DMS79 (cell line): ENCODE measurements around the gene CEP57L1.

Experiments used
- DNase-seq: peaks from one replicate; lab custom pipeline; 2025; lab: John Stamatoyannopoulos, UW

The CEP57L1 gene

DNA sequence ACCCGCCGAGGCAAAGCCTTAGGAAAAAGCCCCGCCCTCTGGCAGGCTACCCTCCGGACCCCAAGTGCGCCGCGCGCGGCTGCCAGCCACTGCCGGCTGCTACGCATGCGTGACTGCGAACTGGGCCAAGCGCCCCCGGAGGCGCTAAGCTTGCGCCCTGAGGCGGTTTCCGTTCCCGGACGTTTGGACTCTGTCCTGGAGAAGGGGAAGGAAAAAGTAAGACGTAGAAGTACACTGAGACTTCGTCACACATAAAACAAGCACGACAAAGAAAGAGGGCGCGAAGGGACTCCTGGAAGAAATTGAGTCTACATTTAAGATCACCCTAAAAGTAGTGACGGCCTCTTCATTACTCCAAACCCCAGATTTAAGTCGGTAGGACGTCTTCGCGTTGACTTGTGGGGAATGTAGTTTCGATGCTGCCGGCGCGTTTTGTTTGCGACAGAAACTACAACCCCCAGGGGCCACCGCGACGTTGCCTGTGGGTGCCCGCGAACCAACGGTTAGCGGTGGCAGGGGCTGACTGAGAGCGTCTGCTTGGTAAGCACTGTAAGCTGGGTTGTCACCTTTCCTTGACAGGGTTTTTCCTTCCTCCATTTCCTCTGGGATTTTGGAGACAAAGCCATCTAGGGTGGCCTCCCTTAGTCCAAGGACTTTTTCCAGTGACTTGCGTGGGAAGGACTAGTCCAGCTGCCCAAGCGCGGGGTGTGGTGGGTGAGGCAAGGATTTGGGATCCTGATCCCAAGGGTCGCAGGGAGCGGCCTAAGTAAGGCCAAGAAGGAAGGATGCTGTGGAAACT lies at the start of gene CEP57L1:
TSS of gene CEP57L1 (plus strand) at position 472 of the 799 bp plus-strand sequence. CDS start 49,715 bp downstream, outside the sequence.
- DNase-seq = peak; percentile 96

DNA sequence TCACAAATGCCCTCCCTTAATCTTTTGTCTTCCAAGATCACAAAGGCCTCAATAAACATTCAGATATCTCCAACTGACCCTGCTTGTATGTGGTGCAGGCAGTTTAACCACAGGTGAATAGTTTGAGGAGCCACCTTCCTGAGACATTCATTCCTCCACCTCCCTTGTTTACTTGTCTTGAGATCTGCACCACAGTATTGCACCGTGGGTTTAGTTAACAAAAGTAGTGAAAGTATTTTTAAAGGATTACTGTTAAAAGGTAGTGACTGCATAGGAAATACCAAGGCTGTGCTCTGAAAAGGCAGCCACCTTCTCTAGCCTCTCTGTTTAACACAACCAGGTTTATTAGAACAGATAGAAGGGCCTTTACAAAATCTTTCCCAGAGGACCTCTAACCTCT lies 47.1 kb upstream of the CEP57L1 start:
- DNase-seq = no peak

DNA sequence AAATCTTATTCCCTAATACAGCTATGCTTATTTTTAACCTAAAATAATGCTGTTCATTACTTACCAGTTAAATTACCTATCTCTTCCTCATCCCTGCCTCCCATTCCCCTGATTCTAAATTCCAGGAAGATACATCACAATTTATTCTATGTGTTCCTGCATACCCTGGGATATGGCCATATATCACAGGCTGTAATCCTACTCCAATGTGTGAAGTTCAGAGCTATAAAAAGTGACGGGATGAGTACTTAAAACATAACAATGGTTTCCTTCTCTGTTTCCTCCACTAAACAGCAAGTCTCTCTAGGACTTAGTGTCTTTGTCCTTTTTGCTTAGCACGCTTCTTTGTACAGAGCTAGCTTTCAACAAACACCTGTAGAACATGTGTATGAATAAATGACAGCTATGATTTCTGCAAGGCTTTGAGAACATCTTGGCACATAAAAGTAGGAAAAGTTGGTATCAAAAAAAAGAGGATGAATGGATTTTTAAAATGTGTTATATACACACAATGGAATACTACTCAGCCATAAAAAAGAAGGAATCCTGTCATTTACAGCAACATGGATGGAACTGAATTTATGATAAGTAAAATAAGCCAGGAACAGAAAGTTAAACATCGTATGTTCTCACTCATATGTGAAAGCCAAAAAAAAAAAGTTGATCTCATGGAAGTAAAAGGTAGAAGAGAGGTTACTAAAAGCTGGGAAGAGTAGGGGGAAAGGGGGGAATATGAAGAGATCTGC lies 46.5 kb upstream of the CEP57L1 start:
- no peak for DNase-seq

DNA sequence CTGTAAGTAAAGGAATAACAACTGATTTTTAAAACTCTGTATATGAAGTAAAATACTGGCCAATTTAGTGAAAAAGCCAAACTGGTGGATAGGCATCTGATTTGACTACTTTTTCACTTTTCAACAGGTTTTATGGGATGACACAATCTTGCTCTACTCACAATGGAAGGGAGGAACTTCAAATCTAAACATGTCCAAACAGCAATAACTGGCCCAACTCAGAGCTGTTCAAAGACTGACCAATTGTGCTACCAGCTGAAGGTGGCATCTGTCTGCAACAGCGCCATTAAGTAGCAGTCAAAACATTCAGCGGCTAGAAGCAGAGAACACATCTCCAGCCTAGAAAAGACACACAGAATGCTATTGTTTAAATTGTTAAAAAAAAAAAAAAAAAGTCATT lies 45.3 kb upstream of the CEP57L1 start:
- no peak for DNase-seq

DNA sequence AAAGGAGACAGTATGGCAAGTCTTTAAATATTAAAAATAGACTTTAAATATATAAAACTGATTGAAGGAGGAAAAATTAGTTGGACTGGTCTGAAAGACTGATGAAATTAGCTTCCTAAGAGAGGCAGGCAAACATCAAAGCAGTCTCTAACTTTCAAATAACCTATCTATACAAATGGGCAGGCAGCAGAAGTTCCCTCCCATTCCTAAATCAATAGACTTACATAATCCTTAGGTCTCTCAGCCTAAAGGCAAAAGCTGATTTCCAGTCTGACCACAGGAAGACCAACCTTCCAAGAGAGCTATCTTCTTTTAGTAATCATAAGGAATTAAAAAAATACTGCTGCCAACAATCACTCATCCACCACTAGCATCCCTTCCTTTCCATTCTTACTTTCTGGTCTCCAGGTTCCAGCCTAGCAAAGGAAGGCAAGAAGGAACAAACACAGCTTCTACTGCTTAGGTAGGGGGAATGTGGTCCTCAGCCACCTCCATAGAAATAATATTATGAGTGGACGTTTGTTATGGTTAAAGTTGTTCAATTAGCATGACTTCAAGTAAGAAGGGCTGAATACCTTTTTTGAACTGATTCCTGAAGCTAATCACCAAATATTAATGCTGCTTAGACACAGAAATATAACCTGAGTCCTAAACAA lies 44.7 kb upstream of the CEP57L1 start:
- no peak for DNase-seq

DNA sequence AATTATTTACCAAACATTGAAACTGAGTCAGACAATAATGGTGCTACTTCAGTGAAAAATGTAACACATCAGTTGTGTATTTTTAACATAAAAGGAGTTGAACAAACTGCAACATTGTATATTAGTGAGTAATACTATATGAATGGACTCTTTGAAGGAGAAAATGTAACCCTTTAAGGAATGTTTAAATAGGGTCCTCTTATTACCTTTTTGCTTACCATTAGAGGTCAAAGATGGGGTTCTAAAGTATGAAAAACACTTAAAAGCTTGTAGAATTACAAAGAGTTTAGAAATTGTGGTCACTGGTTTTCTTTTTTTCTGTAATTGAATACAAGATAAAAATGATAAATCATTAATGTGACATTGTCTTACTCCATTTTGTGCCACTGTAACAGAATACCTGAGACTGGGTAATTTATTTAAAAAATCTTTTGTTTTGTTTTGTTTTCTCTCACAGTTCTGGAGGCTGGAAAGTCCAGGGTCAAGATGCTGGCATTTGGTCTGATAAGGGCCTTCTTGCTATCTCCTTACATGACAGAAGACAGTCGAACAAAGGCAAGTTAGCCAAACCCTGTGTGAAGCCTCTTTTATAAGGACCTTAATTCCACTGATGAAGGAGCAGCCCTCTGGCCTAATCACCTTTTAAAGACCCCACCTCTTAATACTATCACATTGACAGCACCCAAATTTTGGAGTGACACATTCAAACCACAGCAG lies 43.8 kb upstream of the CEP57L1 start:
- DNase-seq = no peak

DNA sequence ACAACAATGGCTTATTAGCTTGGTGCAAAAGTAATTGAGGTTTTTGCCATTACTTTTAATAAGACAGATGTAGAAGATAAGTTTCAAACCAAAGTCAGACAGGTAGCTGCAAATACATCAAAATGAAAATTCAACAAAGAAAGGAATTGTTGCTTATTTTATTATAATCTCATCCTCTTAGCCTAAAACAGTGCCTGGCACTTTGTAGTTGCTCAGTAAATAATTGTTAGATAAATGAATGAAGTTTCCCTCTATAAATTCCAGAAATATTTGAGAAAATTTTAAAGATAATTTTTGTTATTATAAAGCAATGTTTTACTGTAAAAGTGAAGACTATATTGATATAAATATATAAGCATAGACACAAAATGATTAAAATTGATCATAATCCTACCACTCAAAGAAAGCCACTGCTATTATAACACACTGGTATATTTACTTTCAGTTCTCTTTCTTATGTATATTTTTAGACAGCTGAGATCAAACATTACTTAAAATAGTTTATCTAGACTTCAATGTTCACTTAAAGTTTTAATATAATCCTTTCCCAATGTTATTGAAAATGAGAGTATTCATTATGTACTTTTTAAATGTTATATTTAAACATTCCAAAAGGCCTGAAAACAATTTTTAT lies 43.2 kb upstream of the CEP57L1 start:
- no peak for DNase-seq

DNA sequence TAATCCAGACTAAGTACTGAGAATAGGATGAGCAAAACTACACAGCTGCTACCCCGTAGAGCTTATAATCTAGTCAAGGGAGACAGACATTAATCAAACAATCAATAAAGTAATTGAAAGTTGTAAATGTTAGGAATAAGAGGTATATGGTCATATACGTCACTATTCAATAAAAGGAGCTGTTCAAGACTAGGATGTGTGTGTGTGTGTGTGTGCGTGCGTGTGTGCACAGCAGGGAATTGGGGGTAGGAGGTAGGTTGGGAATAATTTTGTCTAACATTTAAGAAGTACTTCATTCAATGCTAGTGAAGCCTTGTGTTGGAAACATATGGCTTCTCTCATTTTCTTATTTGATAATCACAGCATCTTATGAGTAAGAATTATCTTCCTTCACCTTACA lies 42.5 kb upstream of the CEP57L1 start:
- no peak for DNase-seq

DNA sequence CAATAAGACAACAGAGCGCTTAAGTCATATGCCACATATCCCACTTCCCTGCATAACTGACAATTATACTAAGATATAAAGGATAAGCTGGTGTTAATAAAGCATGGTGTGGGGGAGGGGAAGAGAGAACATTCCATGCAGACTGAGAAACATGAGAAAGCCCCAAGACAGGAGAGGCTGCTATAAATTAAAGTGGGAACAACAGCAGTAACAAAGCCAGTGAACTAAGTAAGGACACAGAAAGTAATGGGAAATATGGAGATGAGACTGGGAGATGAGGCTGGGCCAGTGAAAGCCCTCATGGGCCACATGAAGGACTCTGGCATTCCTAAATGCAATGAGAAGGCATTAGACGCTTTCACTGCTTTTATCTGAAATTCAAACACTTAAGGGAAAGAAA lies 42.0 kb upstream of the CEP57L1 start:
- DNase-seq = no peak

DNA sequence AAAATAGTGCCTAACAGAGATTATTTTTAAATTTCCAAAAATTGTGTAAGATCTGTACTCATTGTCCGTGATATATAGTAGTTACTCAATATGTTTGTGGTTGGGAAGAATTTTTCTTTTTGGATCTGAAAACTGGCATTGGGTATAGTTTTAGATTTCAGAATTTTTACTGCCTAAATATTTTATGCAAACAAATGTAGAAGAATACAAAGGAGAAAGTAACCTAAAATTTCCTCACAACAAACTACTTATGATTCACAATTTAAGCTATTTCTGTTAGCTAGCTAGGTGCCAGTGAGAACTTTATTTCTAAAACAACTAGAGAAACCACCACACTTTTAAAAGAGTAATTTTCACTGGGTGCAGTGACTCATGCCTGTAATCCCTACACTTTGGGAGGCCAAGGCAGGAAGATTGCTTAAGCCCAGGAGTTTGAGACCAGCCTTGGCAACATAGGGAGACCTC lies 39.5 kb upstream of the CEP57L1 start:
- no peak for DNase-seq

DNA sequence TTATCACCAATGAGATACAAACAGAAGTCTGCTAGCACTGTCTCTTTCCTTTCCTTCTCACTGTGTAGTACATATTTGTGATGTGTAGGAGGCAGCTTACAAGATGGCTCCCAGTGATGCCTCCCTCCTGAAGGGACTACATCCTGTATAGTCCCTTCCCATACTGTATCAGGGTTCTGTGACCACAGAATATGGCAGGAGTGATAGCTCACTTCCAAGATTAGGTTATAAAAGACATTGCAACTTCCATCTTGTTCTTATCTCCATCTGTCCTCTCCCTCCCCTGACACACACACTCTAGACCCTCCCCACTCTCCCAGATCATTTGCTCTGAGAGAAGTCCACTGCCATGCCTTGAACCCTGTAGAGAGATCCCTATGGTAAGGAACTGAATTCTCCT lies 38.6 kb upstream of the CEP57L1 start:
- DNase-seq = no peak

DNA sequence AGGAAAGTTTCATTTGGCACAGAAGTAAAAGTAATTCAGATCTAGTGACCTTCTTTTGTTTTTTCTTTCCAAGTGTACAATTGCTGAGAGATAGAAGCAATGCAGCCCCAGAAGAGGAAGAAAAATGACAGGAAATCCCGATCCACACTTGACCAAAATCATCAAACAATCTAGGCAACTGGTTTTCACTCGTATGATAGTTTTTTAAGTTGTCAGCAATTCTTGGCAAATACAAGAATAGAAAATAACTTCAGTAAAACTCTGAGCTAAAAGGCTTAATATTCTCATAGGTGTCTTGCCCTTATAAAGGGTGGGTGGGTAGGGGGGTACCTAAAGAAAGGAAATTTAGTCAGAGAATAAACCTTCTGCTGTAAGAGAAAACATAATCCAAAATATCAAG lies 36.7 kb upstream of the CEP57L1 start:
- DNase-seq = no peak

DNA sequence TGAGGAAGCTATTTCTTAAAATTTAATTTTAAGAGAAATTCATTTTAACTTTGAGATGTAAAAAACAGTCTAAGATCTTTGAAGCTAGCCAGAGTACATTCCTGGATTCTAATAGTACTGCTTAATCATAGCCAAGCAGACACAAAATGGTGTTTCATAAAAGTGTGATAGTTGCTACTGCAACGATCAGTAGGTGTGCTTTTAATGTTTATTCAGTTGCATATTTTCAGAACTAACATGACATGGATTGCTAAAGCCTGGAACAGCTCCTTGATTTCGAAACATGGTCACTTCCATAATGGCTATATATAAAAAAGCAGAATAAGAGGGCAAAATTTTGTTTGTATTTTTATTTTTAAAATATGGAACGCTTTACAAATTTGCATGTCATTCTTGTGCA lies 36.2 kb upstream of the CEP57L1 start:
- no peak for DNase-seq

DNA sequence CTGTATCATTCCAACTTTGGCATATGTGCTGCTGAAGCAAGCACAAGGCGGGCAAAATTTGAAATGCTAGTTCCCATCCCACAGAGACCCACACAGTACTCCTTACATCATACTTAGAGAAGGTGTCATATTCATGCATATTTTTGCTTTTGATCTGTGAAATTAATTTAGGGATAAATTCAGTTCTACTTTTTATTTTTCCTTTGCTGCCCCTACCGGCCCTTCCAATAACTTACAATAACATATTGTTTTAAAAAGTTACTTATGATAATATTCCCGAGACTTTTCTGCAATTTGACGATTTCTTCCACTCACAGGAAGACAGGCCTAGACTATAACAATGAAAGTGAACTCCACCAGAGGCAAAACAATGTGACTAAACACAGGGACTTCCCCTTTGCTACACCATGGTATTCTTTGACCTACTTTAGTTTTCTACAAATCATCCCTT lies 35.7 kb upstream of the CEP57L1 start:
- no peak for DNase-seq

DNA sequence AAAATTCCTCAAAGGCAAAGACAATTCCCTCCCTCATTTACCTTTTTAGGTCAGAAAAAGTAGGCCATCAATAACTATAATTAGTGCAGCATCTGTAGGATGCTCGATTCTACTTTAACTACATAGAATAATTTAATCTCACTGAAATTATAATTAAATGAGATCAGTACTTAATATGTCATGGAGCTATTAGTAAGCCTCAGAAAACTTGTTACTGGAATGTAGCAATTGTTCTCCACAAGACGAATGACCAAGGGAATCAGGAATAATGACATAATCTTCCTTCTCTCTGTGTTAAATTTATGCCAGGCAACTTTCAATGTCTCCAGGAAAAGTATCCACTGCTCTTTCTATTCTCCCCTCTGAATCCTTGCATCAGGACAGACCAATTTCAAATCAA lies 34.7 kb upstream of the CEP57L1 start:
- DNase-seq = no peak

DNA sequence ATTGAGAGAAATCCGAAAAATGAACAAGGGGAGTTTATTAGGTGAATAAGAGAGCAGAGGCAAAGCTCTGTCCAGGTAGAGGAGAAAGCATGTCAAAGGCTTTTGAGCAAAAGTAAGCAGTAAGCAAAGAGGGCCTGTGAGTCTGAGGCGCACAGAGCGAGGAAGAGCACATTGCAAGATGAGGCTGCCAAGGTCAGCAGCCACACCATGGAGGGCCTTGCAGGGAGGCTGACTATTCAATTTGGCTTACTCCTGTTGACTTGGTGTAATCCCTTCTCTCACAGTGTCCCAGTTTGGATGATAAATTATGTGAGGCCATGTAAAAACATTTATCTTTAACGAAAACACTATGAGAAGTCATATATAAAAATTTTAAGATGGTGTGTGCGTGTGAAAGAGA lies 33.1 kb upstream of the CEP57L1 start:
- no peak for DNase-seq

DNA sequence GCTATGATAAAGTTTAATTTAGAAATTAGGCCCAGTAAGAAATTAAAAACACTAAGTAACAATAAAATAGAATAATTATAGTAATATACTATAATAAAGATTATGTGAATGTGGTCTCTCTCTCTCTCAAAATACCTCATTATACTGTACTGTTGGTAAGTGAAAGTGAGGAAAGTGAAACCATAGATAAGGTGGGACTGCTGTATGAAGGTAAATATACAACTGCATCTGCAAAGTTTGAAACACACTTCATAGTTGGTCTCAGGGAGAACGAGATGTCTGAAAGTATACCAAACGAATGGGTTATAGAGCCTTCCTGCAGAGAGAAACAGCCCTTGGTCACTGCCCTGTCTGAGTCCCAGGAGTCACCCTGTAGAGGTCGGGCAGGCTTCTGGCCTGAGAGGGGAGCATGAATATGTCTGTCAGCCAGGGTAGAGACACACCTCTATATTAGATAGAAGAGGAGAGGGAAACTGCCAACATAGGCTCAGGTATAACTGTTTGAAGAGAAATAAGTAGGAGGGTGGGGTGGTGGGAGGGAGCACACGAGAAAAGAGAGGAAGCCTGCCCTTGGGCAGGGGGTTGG lies 32.4 kb upstream of the CEP57L1 start:
- no peak for DNase-seq

DNA sequence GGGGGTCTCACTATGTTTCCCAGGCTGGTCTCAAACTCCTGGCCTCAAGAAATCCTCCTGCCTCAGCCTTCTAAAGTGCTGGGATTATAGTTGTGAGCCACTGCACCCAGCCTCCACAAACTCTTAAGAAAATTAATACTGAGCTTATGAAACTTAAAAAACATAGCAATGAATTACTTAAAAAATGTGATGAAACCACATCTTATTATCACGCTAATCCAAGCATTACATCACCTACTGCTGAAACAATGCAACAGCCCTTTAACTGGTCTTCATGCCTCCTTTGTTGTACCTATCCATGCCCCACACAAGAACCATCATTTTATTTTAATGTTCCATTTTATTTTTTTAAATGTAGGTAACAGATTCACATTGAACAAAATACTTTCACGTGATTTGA lies 25.6 kb upstream of the CEP57L1 start:
- DNase-seq = no peak

DNA sequence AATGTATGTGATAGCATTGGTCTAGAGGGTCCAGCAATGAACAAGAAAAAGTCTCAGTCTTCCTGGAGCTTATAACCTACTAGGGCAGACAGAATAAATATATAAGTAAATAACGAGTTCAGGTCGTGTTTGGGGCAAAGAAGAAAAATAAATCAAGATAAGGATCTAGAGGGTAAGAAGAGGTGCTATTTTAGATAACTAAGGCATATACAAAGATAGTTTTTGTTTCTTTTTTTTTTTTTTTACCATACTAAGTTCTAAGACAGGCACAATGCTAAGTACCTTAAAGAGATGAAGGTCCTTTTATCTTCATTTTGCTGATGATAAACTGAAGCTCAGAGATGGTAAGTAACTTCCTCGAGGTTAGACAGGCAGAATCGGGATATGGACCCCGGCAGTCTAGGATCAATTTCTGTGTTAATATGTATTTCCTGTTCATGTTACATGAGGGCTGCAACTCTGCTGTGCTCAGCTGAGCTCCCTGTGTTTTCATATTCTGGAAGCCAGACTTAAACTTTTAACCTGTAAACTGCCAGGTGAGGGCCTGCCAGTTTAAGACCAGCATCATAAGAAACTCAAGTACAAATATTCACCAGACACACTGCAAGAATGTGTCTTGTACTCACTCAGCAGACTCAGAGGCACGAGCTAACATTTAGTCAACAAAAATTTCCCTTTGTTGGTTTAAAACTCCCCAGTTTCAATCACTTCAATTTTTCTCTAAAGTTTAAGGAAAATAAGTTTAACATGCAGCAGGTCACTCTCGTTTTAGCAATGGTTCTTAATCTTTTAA lies 24.0 kb upstream of the CEP57L1 start:
- no peak for DNase-seq

DNA sequence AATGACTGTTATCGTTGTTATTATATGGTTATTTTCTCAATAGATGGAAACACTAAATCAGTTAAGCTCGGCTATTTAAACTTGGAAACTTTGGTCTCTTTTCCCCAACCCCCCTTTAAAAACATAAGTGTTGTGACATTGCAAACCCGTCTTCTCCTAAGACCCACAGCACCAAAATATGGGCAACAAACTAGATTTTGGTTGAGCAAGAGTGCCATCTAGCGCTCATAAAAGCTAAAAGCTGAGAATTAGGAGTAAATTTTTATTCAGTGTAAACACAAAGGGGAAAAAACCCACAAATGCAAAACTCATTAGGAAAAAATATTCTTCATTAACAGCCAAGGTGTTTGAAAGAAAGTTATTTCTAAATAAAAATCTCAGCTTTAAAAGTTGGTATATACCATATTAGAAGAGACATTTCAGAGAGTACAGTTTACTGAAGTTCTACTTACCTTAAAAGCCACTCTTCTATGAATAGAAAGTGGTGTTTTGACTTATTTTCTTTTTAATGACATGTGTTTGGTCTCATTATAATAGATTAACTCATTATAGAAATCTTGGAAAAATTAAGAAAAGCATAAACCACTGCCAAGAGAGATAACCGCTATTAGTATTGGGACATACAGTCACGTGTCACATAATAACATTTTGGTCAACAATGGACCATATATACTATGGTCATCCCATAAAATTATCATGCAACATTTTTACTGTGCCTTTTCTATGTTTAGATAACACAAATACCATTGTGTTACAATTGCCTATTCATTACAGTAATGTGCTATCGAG lies 21.8 kb upstream of the CEP57L1 start:
- peak; percentile 28 for DNase-seq
